Astrocyte of the spinal cord (primary cell): Measurements from ENCODE around the gene LRRN4.
"Not testable (repeated sequence)": the region's sequence is repeated elsewhere in the genome, so short reads cannot be mapped to it uniquely, and the experiment has no call there.

Source experiments
- DNase-seq: peaks from one replicate; pipeline ENCODE4 v3.0.0; 2011; ENCODE audit warnings: low read depth, low spot score
- H3K4me3 ChIP-seq: 2 replicates; pipeline ENCODE4 v1.5.1; 2011; ENCODE audit warnings: low read depth, mild to moderate bottlenecking, low read length, moderate library complexity
- in situ Hi-C: cut with HindIII; loops from 2 replicates; pipeline ENCODE4 v1.10.0; 2017; ENCODE audit warnings: low sequenced_read_pairs
- TF ChIP-seq, protein P1 (sequence below): IDR thresholded peaks from 2 replicates; pipeline ENCODE4 v1.5.1; 2012; ENCODE audit warnings: low read depth, mild to moderate bottlenecking, low read length, inconsistent platforms

LRRN4 gene

DNA sequence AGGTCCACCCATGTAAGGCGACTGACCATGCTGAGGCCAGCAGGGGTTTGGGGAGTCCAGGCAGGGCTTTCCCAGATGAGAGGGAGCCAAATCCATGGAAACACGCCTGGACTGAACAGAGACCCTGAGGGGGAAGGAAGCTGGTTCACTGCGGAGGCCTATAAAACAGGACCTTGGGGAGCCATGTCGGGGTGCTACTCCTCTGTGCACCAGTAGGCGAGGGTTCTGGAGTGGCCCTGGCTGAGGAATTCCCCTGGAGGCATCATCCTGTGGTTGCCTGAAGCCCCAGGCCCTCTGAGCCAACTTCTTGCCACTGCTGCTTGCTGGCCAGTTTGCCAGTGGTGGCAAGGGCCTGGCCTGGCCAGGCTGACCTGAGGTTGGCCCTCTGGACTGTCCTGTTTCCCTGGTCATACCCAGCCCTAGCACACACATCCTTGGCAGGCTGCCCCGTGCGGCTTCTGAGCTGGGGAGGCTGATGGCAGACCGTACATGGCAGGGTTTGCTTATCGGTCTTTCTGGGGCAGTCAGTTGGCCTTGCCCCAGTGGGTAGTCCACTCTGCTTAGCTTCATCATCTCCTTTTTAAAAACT, 2.2 kb upstream of the LRRN4 start:
- TF ChIP-seq, protein P1, sequence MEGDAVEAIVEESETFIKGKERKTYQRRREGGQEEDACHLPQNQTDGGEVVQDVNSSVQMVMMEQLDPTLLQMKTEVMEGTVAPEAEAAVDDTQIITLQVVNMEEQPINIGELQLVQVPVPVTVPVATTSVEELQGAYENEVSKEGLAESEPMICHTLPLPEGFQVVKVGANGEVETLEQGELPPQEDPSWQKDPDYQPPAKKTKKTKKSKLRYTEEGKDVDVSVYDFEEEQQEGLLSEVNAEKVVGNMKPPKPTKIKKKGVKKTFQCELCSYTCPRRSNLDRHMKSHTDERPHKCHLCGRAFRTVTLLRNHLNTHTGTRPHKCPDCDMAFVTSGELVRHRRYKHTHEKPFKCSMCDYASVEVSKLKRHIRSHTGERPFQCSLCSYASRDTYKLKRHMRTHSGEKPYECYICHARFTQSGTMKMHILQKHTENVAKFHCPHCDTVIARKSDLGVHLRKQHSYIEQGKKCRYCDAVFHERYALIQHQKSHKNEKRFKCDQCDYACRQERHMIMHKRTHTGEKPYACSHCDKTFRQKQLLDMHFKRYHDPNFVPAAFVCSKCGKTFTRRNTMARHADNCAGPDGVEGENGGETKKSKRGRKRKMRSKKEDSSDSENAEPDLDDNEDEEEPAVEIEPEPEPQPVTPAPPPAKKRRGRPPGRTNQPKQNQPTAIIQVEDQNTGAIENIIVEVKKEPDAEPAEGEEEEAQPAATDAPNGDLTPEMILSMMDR: no peak
- H3K4me3 ChIP-seq: no peak overlapping the region
- no peak for DNase-seq
- in situ Hi-C loops: no loop called here

DNA sequence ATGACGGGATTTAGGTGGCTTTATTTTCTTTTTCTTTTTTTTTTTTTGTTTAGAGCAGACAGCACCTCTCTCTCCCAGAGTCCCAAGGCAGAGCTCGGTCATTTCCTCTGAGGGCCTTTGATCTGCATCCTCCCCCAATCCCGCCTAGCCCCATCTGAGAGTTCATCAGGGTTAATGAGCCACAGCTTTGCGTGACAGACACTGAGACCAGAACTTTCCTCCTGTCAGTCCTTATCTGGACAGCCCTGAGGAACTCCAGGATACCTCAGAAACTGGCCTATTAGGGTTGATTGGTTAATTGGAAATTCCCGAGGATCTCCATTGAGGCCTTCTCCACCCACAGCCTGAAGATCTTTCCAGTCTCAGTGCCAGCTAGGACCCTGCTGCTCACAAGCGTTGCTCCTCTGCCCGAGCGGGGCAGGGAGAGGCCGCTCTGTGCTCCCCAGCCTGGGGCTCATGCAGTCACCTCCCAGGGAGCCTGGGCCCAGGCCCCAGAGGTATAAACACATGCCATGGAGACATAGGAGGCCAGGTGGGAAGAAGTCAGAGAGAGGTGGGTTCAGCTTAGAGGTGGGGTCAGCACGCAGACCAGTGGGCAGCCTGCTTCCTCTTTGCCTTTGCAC, 1.4 kb upstream of the LRRN4 start:
- H3K4me3 ChIP-seq: no peak overlapping the region
- no peak for DNase-seq
- TF ChIP-seq, protein P1: no peak
- in situ Hi-C loops: no loop called here

- in situ Hi-C loops, DNase-seq, H3K4me3 ChIP-seq: not testable (repeated sequence)
Observed at GRCh38 chr20:6054689-6055051, 810 bp upstream of the LRRN4 start.

GRCh38 chr20:6053064-6053775, 640 bp downstream of the LRRN4 start:
- in situ Hi-C loops: no loop called here
- no peak overlapping the region for H3K4me3 ChIP-seq
- no peak for DNase-seq
- TF ChIP-seq, protein P1: no peak

- peak overlapping the region; percentile 12 for H3K4me3 ChIP-seq
- in situ Hi-C loops: no loop called here
- peak; percentile 75 for DNase-seq
- TF ChIP-seq, protein P1: no peak
Observed at GRCh38 chr20:6051505-6051904, 2.4 kb downstream of the LRRN4 start.

- H3K4me3 ChIP-seq: no peak overlapping the region
- DNase-seq: no peak
- TF ChIP-seq, protein P1: no peak
- in situ Hi-C loops: no loop called here
Observed at GRCh38 chr20:6048391-6048790, 5.5 kb downstream of the LRRN4 start.

GRCh38 chr20:6046432-6046831, 7.4 kb downstream of the LRRN4 start:
- no peak overlapping the region for H3K4me3 ChIP-seq

More at GRCh38 chr20:6046432-6046831, 7.4 kb downstream of the LRRN4 start:
- TF ChIP-seq, protein P1: no peak
- DNase-seq: no peak
- in situ Hi-C loops: no loop called here
